ENCODE results near the gene CYP27B1. TPM values are rescaled to one million over a fixed set of nuclear protein-coding genes. Genes with fewer than 3 reads are reported as not detected.

The CYP27B1 gene
- total and polyA plus RNA-seq, 4 donors = 0.05 to 1.6 (median 0.17) TPM

GRCh38 chr12:57800965-57801364 lies 34.1 kb upstream of the CYP27B1 start (continued):
- TF ChIP-seq TAF1 (conservative IDR thresholded peaks at IDR 0.05) = no peak
- TF ChIP-seq HNF4G (IDR thresholded peaks at IDR 0.05) = no peak
- no peak for TF ChIP-seq RXRA (IDR thresholded peaks at IDR 0.05)
- TF ChIP-seq, protein P1, sequence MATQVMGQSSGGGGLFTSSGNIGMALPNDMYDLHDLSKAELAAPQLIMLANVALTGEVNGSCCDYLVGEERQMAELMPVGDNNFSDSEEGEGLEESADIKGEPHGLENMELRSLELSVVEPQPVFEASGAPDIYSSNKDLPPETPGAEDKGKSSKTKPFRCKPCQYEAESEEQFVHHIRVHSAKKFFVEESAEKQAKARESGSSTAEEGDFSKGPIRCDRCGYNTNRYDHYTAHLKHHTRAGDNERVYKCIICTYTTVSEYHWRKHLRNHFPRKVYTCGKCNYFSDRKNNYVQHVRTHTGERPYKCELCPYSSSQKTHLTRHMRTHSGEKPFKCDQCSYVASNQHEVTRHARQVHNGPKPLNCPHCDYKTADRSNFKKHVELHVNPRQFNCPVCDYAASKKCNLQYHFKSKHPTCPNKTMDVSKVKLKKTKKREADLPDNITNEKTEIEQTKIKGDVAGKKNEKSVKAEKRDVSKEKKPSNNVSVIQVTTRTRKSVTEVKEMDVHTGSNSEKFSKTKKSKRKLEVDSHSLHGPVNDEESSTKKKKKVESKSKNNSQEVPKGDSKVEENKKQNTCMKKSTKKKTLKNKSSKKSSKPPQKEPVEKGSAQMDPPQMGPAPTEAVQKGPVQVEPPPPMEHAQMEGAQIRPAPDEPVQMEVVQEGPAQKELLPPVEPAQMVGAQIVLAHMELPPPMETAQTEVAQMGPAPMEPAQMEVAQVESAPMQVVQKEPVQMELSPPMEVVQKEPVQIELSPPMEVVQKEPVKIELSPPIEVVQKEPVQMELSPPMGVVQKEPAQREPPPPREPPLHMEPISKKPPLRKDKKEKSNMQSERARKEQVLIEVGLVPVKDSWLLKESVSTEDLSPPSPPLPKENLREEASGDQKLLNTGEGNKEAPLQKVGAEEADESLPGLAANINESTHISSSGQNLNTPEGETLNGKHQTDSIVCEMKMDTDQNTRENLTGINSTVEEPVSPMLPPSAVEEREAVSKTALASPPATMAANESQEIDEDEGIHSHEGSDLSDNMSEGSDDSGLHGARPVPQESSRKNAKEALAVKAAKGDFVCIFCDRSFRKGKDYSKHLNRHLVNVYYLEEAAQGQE (IDR thresholded peaks at IDR 0.05) = no peak

DNA sequence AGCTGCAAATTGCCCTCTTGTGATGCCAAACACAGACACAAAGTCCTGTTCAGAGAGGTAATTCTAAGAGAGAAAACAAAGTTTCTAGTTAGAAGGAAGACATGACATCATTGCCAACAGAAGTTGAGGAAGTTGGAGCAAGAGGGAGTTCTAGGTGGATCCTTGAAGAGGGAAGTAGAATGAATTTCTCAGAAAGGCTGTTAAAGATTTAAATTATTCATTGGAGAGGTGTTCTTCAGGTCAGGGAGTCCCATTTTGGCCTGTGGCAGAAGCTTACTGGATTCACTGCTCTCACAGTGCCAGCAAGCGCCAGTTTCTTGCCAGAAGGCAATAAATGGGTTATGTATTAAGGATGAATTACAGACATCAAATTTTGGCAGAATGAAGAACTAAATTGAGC lies 31.1 kb upstream of the CYP27B1 start:
- no peak for DNase-seq (ENCODE audit: low spot score)
- H3K9ac ChIP-seq (ENCODE audit: low read depth in 1 of 2, low read length in 2 of 2) = no peak overlapping the region
- WGBS = 93% methylated on average over 1 of the region's 1 CpG
- TF ChIP-seq FOXA2 (IDR thresholded peaks at IDR 0.05) (no peak), CTCF (IDR thresholded peaks at IDR 0.05; ENCODE audit: low read depth, low read length, missing input control) (no peak), RXRA (IDR thresholded peaks at IDR 0.05) (no peak), TAF1 (conservative IDR thresholded peaks at IDR 0.05) (no peak), NR2F2 (IDR thresholded peaks at IDR 0.05) (no peak), GABPA (IDR thresholded peaks at IDR 0.05 in 1 of 2, conservative IDR thresholded peaks at IDR 0.05 in 1 of 2) (no peak), RAD21 (IDR thresholded peaks at IDR 0.05) (no peak), YY1 (IDR thresholded peaks at IDR 0.05) (no peak), ATF3 (IDR thresholded peaks at IDR 0.05) (no peak)
- TF ChIP-seq, protein P1 (IDR thresholded peaks at IDR 0.05) = no peak
- H3K9me3 ChIP-seq (ENCODE audit: control insufficient read depth in 4 of 4, low read length in 3 of 4) = no peaks in the 10 kb centered on the region
- peaks cover 8 to 69% (median 49%) of the 10 kb centered on the region in 4 donors for H3K36me3 ChIP-seq (ENCODE audit: control insufficient read depth in 4 of 4, insufficient read depth in 3 of 4, low read depth in 1 of 4, low read length in 3 of 4)
- no peaks in the 10 kb centered on the region for H3K4me1 ChIP-seq (ENCODE audit: control insufficient read depth in 4 of 4, insufficient read depth in 4 of 4, low read length in 3 of 4)
- H3K27me3 ChIP-seq (ENCODE audit: control insufficient read depth in 4 of 4, insufficient read depth in 4 of 4, low read length in 3 of 4) = no peaks in the 10 kb centered on the region
- H3K4me3 ChIP-seq (ENCODE audit: low read depth in 1 of 3, low read length in 3 of 3) = no peak overlapping the region
- H3K27ac ChIP-seq (ENCODE audit: low read depth in 1 of 2, low read length in 2 of 2) = no peak overlapping the region

Measured in liver (tissue), 9 donors.